ENCODE measurements around the gene SMAD6.

The SMAD6 gene

GRCh38 chr15:66655997-66656396, 46.0 kb upstream of the SMAD6 start:
- TF ChIP-seq ZFX (IDR thresholded peaks at IDR 0.05) (no peak), CTCF (conservative IDR thresholded peaks at IDR 0.05) (no peak)
- peak overlapping the region; percentile 22 for H3K27ac ChIP-seq

- H3K27ac ChIP-seq = peak overlapping the region; percentile 22; the same call in 1 of the 2 replicates
- TF ChIP-seq CTCF (conservative IDR thresholded peaks at IDR 0.05) = no peak
- TF ChIP-seq ZFX (IDR thresholded peaks at IDR 0.05) = no peak
Observed at GRCh38 chr15:66657185-66658020, 44.6 kb upstream of the SMAD6 start.

GRCh38 chr15:66658044-66658443, 44.0 kb upstream of the SMAD6 start:
- no peak overlapping the region for H3K27ac ChIP-seq
- no peak for TF ChIP-seq ZFX (IDR thresholded peaks at IDR 0.05)
- no peak for TF ChIP-seq CTCF (conservative IDR thresholded peaks at IDR 0.05)

GRCh38 chr15:66658855-66659254, 43.2 kb upstream of the SMAD6 start:
- TF ChIP-seq CTCF (conservative IDR thresholded peaks at IDR 0.05) (no peak), ZFX (IDR thresholded peaks at IDR 0.05) (no peak)
- no peak overlapping the region for H3K27ac ChIP-seq

GRCh38 chr15:66659384-66659783, 42.7 kb upstream of the SMAD6 start:
- no peak overlapping the region for H3K27ac ChIP-seq
- no peak for TF ChIP-seq CTCF (conservative IDR thresholded peaks at IDR 0.05)
- no peak for TF ChIP-seq ZFX (IDR thresholded peaks at IDR 0.05)

GRCh38 chr15:66661432-66662096, 40.5 kb upstream of the SMAD6 start:
- H3K27ac ChIP-seq = no peak overlapping the region
- TF ChIP-seq CTCF (conservative IDR thresholded peaks at IDR 0.05) (no peak), ZFX (IDR thresholded peaks at IDR 0.05) (no peak)

- H3K27ac ChIP-seq = no peak overlapping the region
- TF ChIP-seq CTCF (conservative IDR thresholded peaks at IDR 0.05) = no peak
- no peak for TF ChIP-seq ZFX (IDR thresholded peaks at IDR 0.05)
Observed at GRCh38 chr15:66662522-66662921, 39.5 kb upstream of the SMAD6 start.
